Glutamatergic neuron (in vitro differentiated cells): ENCODE results near the gene CPXM2. TPM values are rescaled to one million over a fixed set of nuclear protein-coding genes. Genes with fewer than 3 reads are reported as not detected.

ENCODE experiments used
- DNase-seq: peaks from one replicate; pipeline ENCODE4 v3.0.0; 2022
- H3K27ac Mint-ChIP-seq: one replicate; pipeline ENCODE4 v1.8.0; 2020; ENCODE audit warnings: mild to moderate bottlenecking, mixed read lengths, inconsistent platforms; ENCODE audit not compliant: unreplicated experiment
- H3K27me3 Mint-ChIP-seq: one replicate; pipeline ENCODE4 v1.8.0; 2020; ENCODE audit warnings: mild to moderate bottlenecking, moderate library complexity, mixed read lengths, inconsistent platforms; ENCODE audit not compliant: unreplicated experiment
- H3K36me3 Mint-ChIP-seq: one replicate; pipeline ENCODE4 v1.8.0; 2020; ENCODE audit warnings: mild to moderate bottlenecking, mixed read lengths, inconsistent platforms; ENCODE audit not compliant: unreplicated experiment
- H3K4me1 Mint-ChIP-seq: one replicate; pipeline ENCODE4 v1.8.0; 2020; ENCODE audit warnings: mild to moderate bottlenecking, low read depth, mixed read lengths, inconsistent platforms; ENCODE audit not compliant: unreplicated experiment
- H3K4me3 Mint-ChIP-seq: one replicate; pipeline ENCODE4 v1.8.0; 2020; ENCODE audit warnings: mild to moderate bottlenecking, mixed read lengths, inconsistent platforms; ENCODE audit not compliant: unreplicated experiment
- H3K9me3 Mint-ChIP-seq: one replicate; pipeline ENCODE4 v1.8.0; 2020; ENCODE audit warnings: mild to moderate bottlenecking, moderate library complexity, mixed read lengths, inconsistent platforms; ENCODE audit not compliant: unreplicated experiment
- CTCF ChIP-seq: fragments of 200-600 bp; sonication (generic); IDR thresholded peaks from one replicate; pipeline ENCODE4 v1.5.0; 2021; ENCODE audit not compliant: partially characterized antibody, unreplicated experiment
- total RNA-seq: library from RNA; stranded (reverse); fragmentation: NEBNext Ultra II Directional; extraction: Animal tissue kit (Norgen Biotek cat#: 25700); gene quantifications from one replicate; pipeline ENCODE4 v1.2.1, GENCODE V29; 2021; ENCODE audit not compliant: unreplicated experiment

The CPXM2 gene
- total RNA-seq, 1 donor from 2014 or later, result not detected

- H3K4me3 Mint-ChIP-seq, result no peak overlapping the region
- H3K9me3 Mint-ChIP-seq, result peaks cover 1% of the 10 kb centered on the region
- no peaks in the 10 kb centered on the region for H3K4me1 Mint-ChIP-seq
- H3K27me3 Mint-ChIP-seq, result no peaks in the 10 kb centered on the region
- TF ChIP-seq CTCF, result no peak
- no peak overlapping the region for H3K27ac Mint-ChIP-seq
- no peak for DNase-seq
- H3K36me3 Mint-ChIP-seq, result peaks cover 6% of the 10 kb centered on the region
Measured at GRCh38 chr10:123848564-123849457, 42.8 kb downstream of the CPXM2 start.

GRCh38 chr10:123847686-123848432 is 43.7 kb downstream of the CPXM2 start:
- Mint-ChIP-seq H3K27me3 (no peaks in the 10 kb centered on the region), H3K36me3 (peaks cover 6% of the 10 kb centered on the region), H3K27ac (no peak overlapping the region), H3K4me3 (no peak overlapping the region), H3K9me3 (peaks cover 1% of the 10 kb centered on the region), H3K4me1 (no peaks in the 10 kb centered on the region)
- no peak for TF ChIP-seq CTCF
- DNase-seq, result no peak

- Mint-ChIP-seq H3K36me3 (peaks cover 6% of the 10 kb centered on the region), H3K4me1 (peaks cover 3% of the 10 kb centered on the region), H3K9me3 (peaks cover 1% of the 10 kb centered on the region), H3K4me3 (no peak overlapping the region), H3K27me3 (no peaks in the 10 kb centered on the region), H3K27ac (no peak overlapping the region)
- no peak for TF ChIP-seq CTCF
- DNase-seq, result no peak
Measured at GRCh38 chr10:123843835-123844234, 47.8 kb downstream of the CPXM2 start.

GRCh38 chr10:123842692-123843385 is 48.8 kb downstream of the CPXM2 start:
- Mint-ChIP-seq H3K27me3 (no peaks in the 10 kb centered on the region), H3K9me3 (peaks cover 1% of the 10 kb centered on the region), H3K4me1 (peaks cover 3% of the 10 kb centered on the region), H3K4me3 (no peak overlapping the region), H3K27ac (no peak overlapping the region), H3K36me3 (peaks cover 6% of the 10 kb centered on the region)
- no peak for DNase-seq
- TF ChIP-seq CTCF, result no peak
